ENCODE results near the gene SSH2.
"Not testable (repeated sequence)": the region's sequence is repeated elsewhere in the genome, so short reads cannot be mapped to it uniquely, and the experiment has no call there.

The SSH2 gene

GRCh38 chr17:29728490-29728889 lies 201.5 kb downstream of the SSH2 start:
- no peak for DNase-seq

- DNase-seq = no peak
These were observed 203.2 kb downstream of the SSH2 start for GRCh38 chr17:29726715-29727252.

DNA sequence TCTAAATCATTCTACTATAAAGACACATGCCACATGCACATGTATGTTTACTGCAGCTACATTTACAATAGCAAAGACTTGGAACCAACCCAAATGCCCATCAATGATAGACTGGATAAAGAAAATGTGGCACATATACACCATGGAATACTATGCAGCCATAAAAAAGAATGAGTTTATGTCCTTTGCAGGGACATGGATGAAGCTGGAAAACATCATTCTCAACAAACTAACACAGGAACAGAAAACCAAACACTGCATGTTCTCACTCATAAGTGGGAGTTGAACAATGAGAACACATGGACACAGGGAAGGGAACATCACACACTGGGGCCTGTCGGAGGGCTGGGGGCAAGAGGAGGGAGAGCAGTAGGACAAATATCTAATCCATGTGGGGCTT lies 204.6 kb downstream of the SSH2 start:
- not testable (repeated sequence) for DNase-seq

GRCh38 chr17:29723278-29724047 lies 206.6 kb downstream of the SSH2 start:
- no peak for DNase-seq

- no peak for DNase-seq
These were observed 207.4 kb downstream of the SSH2 start for GRCh38 chr17:29722411-29723198.

DNA sequence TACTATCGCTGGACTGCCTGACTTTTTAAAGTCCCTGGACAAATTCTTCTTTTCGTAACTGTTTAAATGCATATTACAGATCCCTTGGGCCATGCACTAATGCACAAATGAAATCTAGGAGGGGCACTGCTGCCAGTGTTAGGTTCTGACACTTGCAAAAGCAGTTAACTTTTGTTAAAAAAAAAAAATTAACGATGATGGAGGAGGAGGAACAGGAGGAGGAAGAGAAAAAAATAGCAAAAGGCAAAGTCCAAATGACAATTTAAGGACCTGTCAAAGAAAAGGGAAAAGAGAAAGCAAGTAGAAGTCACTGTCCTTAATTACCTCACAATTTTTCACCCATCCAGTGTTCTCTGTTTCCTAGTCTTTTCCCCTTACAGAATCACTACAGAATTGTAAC lies 209.5 kb downstream of the SSH2 start:
- DNase-seq = no peak

GRCh38 chr17:29719469-29719868 lies 210.6 kb downstream of the SSH2 start:
- DNase-seq = no peak

DNA sequence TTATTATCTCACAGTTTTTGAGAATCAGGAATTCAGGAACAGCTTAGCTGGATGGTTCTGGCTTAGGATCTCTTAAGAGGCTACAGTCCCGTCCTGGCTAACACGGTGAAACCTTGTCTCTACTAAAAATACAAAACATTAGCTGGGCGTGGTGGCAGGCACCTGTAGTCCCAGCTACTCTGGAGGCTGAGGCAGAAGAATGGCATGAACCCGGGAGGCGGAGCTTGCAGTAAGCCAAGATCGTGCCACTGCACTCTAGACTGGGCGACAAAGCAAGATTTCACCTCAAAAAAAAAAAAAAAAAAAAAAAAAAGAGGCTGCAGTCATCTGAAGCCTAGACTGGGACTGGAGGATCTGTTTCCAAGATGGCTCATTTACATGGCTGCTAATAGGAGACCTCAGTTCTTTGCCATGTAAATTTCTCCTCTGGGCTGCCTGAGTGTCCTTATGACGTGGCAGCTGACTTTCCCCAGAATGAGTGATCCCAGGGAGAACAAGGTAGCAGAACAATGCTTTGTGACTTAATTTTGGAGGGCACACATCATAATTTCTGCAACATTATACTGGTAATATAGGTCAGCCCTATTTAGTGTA lies 211.5 kb downstream of the SSH2 start:
- DNase-seq = no peak

DNA sequence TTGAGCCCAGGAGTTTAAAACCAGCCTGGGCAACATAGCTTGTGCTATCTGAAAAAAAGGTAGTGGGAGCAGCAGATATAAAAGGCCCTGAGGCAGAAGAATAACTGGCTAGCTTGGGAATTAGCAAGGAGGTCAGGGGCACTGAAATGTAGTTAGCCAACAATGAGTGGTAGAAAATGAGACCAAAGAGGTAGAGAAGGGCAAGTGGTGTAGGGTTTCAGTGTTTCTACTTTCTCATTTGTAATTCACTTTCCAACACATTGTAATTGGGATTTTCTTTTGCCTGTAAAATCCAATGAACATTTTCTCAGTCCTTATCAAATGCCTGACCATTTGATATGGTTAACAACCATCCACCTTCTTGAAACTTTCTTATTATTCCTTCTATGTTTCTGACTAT lies 212.2 kb downstream of the SSH2 start:
- DNase-seq = no peak

GRCh38 chr17:29716566-29716965 lies 213.5 kb downstream of the SSH2 start:
- DNase-seq = no peak

- DNase-seq = no peak
These were observed 214.3 kb downstream of the SSH2 start for GRCh38 chr17:29715680-29716079.

DNA sequence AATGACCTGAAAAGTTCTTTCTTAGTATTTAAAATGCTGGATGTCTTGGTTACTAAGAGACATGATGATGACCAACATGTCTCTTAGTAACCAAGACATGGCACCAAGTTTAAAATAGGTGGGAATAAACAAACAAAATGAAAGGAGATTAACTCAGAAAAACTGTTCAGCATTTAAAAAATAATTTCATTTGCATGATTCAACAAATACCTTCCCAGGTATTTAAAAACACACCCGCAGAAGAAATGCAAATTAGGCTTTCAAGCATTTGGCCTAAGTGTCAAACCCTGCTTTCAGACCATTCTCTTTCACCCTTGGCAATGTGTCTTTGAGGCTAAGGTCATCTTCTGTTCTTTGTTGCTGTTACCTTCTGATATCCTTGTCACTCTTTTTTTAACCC lies 215.9 kb downstream of the SSH2 start:
- no peak for DNase-seq

- DNase-seq = no peak
These were observed 216.4 kb downstream of the SSH2 start for GRCh38 chr17:29713626-29714025.

DNA sequence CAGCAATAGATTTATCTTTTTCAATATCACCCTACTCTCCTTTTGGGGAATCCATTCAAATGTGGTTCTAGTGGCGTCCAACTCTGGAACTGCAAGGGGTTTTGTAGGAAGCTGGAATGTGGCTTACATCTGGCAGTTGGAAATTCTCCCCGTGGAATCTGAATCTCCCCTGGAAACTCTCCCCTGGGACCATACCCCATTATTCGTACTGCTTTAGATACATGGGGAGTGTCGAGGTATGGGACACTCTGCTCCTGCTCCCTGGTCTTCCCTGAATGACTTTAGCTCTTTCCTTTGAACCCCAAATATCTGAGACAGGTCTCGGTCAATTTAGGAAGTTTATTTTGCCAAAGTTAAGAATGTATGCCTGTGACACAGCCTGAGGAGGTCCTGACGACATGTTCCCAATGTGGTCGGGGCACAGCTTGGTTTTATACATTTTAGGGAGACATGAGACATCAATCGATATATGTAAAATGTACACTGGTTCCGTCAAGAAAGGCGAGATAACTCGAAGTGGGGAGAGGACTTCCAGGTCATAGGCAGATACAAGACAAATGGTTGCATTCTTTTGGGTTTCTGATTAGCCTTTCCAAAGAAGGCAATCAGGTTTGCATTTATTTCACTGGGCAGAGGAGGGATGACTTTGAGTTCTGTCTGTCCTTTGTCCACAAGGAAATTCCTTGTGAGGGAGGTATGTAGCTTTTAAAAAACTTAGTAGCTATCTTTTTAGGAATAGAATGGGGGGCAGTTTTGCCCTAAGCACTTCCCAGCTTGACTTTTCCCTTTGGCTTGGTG lies 218.2 kb downstream of the SSH2 start:
- DNase-seq = no peak

DNA sequence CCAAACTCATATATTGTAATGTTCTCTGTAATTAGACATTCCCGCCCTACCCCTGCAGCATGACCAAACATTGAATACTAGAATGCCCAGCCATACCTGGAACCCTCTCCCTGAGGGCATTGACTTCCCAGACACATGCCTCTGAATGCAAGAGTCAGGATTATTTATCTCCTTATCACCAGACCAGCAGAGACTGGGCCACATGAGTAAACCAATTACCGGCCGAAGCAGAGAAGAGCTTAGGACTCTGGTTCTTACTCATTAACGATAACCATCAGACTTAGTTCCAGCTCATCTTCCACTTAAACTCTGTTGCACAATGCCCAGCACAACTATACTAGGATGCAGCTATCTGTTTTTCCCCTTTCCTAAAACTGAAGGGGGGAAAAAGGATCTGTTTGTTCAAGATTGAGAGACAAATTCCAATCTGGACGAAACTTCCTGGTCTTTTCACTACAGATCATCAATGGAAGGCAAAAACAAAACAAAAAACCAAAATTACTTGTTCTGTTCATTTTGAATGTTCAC lies 219.1 kb downstream of the SSH2 start:
- DNase-seq = no peak

GRCh38 chr17:29710520-29710884 lies 219.5 kb downstream of the SSH2 start:
- DNase-seq = no peak

GRCh38 chr17:29709866-29710519 lies 220.0 kb downstream of the SSH2 start:
- no peak for DNase-seq

- no peak for DNase-seq
These were observed 222.8 kb downstream of the SSH2 start for GRCh38 chr17:29707212-29707571.

DNA sequence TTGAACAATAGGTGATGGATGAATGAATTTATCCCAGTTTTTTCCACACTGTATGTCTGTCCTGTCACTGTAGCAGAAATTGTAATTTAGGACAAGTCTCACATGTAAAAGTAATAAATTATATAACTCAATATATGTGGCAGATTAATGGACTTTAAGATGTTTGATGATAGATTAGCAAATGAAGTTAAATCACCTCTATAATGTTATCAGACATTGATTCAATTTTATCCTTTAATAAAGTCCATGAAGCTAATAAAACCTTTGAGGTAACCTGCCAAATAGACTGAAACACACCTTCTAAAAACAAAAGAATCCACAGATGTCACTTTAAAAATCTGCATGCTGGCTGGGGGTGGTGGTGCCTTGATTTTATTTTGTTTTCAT lies 224.0 kb downstream of the SSH2 start:
- DNase-seq = no peak

- DNase-seq = no peak
These were observed 224.6 kb downstream of the SSH2 start for GRCh38 chr17:29705386-29705785.

DNA sequence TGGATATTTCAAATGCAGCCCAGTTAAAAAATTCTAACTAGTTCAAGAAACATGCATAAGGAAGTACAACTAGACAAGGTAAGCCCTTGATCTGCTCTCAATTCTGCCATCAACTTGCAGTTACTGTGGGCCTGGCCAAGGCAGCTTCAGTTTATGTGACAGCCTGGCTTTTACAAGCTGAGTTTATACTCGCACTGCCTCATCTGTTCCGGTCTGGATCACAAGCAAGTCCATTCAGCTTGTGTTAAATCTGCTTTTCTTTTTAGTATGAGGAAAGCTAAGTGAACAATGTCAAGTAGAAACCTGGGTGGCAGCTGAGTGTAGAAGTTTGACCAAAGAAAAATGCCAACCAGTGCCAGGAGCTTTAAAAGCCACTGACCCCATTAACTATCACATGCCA lies 230.7 kb downstream of the SSH2 start:
- DNase-seq = no peak

DNA sequence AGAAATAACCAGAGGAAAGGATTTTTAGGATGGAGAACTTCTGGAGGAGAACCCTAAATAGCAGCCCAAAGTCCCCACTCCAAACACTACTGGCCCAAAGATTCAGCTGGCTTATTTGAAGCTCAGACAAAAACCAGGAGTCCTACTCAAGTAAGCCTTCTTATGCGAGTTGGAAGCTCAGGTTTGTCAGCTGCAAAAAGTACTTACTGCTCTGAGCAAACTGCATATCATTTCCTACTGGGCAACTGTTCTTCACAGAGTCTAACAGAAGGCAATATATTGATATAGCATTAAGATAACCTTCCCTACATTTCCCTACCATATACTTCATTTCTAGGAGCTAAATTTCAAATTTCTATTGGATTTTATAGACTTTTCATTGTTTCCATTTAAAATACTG lies 231.2 kb downstream of the SSH2 start:
- no peak for DNase-seq
